CD8-positive, alpha-beta memory T cell (primary cell): ENCODE measurements around the gene ABCA4. TPM values are rescaled to one million over a fixed set of nuclear protein-coding genes. Genes with fewer than 3 reads are reported as not detected.

Experiments used
- CTCF ChIA-PET: fragments of 350-600 bp; sonication (Branson Sonifier 250); formaldehyde crosslinking; loops from one replicate; lab custom pipeline; 2021; ENCODE audit warnings: antibody characterized with exemption; lab: Charles Lee
- POLR2A ChIA-PET: fragments of 350-600 bp; sonication (Branson Sonifier 250); formaldehyde crosslinking; loops from one replicate; lab custom pipeline; 2021; ENCODE audit warnings: antibody characterized with exemption; lab: Charles Lee
- DNase-seq, 5 donors: peaks; one replicate each; pipeline versions ENCODE4 v3.0.0 to v3.0.0-alpha.2; 2020 to 2022; ENCODE audit warnings: mixed read lengths in 1 of 5
- H3K27ac ChIP-seq: one replicate; pipeline ENCODE4 v1.7.0; 2013; ENCODE audit warnings: low read depth, mild to moderate bottlenecking, low read length, moderate library complexity
- H3K27me3 ChIP-seq: 2 replicates; pipeline ENCODE4 v1.7.0; 2013; ENCODE audit warnings: low read length, mild to moderate bottlenecking; ENCODE audit not compliant: insufficient read depth, poor library complexity, severe bottlenecking
- H3K36me3 ChIP-seq: 2 replicates; pipeline ENCODE4 v1.7.0; 2013; ENCODE audit warnings: mild to moderate bottlenecking, low read length, moderate library complexity; ENCODE audit not compliant: insufficient read depth
- H3K4me1 ChIP-seq: 2 replicates; pipeline ENCODE4 v1.7.0; 2013; ENCODE audit warnings: mild to moderate bottlenecking, low read length, moderate library complexity; ENCODE audit not compliant: insufficient read depth
- H3K4me3 ChIP-seq: 2 replicates; pipeline ENCODE4 v1.7.0; 2013; ENCODE audit warnings: mild to moderate bottlenecking, low read length
- H3K9me3 ChIP-seq: 2 replicates; pipeline ENCODE4 v1.7.0; 2013; ENCODE audit warnings: mild to moderate bottlenecking, low read length
- H3K27ac Mint-ChIP-seq, 8 donors: one replicate each; pipeline ENCODE4 v1.8.0; 2020 to 2021; ENCODE audit warnings: mixed read lengths in 8 of 8, mild to moderate bottlenecking in 6 of 8, inconsistent platforms in 3 of 8, moderate library complexity in 3 of 8
- H3K27me3 Mint-ChIP-seq, 2 donors: one replicate each; pipeline ENCODE4 v1.8.0; 2020 to 2021; ENCODE audit warnings: mixed read lengths in 2 of 2, mild to moderate bottlenecking in 1 of 2, moderate library complexity in 1 of 2
- H3K36me3 Mint-ChIP-seq, 3 donors: one replicate each; pipeline ENCODE4 v1.8.0; 2020 to 2021; ENCODE audit warnings: mixed read lengths in 3 of 3, inconsistent platforms in 1 of 3, mild to moderate bottlenecking in 1 of 3
- H3K4me1 Mint-ChIP-seq, 3 donors: one replicate each; pipeline ENCODE4 v1.8.0; 2020 to 2021; ENCODE audit warnings: mixed read lengths in 3 of 3, inconsistent platforms in 1 of 3, mild to moderate bottlenecking in 1 of 3
- H3K4me3 Mint-ChIP-seq, 7 donors: one replicate each; pipeline ENCODE4 v1.8.0; 2020 to 2021; ENCODE audit warnings: mixed read lengths in 7 of 7, mild to moderate bottlenecking in 6 of 7, moderate library complexity in 4 of 7, inconsistent platforms in 2 of 7
- H3K9me3 Mint-ChIP-seq, 5 donors: one replicate each; pipeline ENCODE4 v1.8.0; 2020 to 2022; ENCODE audit warnings: mixed read lengths in 5 of 5, mild to moderate bottlenecking in 3 of 5, moderate library complexity in 2 of 5, inconsistent platforms in 1 of 5
- polyA plus RNA-seq: library from polyadenylated mRNA; unstranded; fragments of 300-500 nt; fragmentation: Illumina TruSeq; gene quantifications from one replicate; pipeline ENCODE4 v1.2.3, GENCODE V29; 2021
- total RNA-seq, 2 experiments: library from RNA; stranded (reverse); gene quantifications; one replicate each; pipeline ENCODE4 v1.2.3, GENCODE V29; 2021

The ABCA4 gene
- total and polyA plus RNA-seq, 3 experiments from 2014 or later, result not detected

DNA sequence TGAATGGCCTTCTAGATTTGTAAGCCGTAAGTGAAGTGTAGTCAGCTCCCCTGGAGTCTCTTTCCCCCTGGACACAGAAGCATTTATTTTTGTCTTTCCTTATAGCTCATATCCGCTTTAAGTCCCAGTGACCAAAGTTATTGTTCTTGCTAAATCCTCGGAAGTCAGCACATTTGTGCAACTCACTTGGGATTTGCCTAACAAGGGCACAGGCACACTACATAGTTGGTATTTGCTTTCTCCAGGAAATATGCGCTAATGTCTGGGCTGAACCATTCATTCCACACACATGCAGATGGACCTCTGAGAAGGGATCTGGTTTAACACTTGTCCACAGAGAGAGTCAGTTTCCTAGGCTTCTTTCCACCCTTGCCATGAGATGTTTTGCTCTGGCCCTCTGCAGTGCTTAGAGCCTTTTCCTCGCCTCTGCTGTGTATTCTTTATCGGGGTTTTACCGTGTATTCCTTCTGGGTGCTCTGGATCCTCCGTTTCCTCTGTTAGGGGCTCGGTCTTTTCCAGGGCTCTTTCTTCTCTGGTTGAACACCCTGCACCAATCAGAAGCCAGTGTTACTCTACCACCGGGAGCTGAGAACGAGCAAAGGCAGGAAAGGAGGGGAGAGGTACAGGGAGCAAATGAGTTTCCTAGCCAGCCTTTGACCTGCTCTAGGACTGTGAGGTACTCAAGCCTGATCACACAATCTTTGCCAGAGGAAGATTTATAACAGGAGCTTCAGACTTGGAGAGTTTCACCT lies 72.4 kb downstream of the ABCA4 start:
- DNase-seq, result no peak
- Mint-ChIP-seq H3K27me3 (peaks cover 13 to 29% of the 10 kb centered on the region in 2 donors), H3K4me3 (no peak overlapping the region), H3K9me3 (no peaks in the 10 kb centered on the region), H3K36me3 (no peaks in the 10 kb centered on the region), H3K27ac (no peak overlapping the region), H3K4me1 (peaks cover 3 to 11% (median 6%) of the 10 kb centered on the region in 3 donors)
- Histone ChIP-seq H3K36me3 (no peaks in the 10 kb centered on the region), H3K4me1 (no peaks in the 10 kb centered on the region), H3K9me3 (no peaks in the 10 kb centered on the region), H3K4me3 (no peak overlapping the region), H3K27me3 (no peaks in the 10 kb centered on the region), H3K27ac (no peak overlapping the region)
- ChIA-PET POLR2A (no interaction called here), CTCF (interaction anchor here (1.2 kb wide), 1 partner anchor 22 kb away, joined by 4 read pairs; no protein-coding TSS in a partner anchor)

DNA sequence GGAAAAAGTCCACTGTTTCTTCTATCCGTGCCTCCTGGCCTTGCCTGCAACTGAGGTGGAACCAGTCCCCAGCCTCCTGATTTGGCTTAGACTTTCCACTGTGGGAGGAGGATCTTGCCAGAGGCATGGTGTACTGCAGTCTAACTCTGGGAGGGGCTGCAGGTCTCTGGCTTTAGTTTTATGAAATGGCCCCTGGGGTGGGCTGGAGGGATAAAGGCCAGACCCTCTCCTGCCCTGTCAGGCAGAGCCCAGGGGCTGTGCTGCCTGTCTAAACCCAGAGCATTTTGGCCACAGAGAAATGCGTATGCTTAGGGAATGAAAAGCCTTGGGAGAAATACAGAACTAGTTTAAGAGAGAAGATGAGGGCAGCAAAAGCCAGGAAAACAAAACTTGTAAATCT lies 73.0 kb downstream of the ABCA4 start:
- ChIA-PET CTCF (interaction anchor here (1.2 kb wide), 1 partner anchor 23 kb away, joined by 4 read pairs; no protein-coding TSS in a partner anchor), POLR2A (no interaction called here)
- Histone ChIP-seq H3K9me3 (no peaks in the 10 kb centered on the region), H3K27me3 (no peaks in the 10 kb centered on the region), H3K4me1 (no peaks in the 10 kb centered on the region), H3K36me3 (no peaks in the 10 kb centered on the region), H3K4me3 (no peak overlapping the region), H3K27ac (no peak overlapping the region)
- DNase-seq, result no peak
- H3K4me3 Mint-ChIP-seq, result no peak overlapping the region
- H3K27ac Mint-ChIP-seq, result no peak overlapping the region
- H3K9me3 Mint-ChIP-seq, result no peaks in the 10 kb centered on the region
- no peaks in the 10 kb centered on the region for H3K36me3 Mint-ChIP-seq
- peaks cover 3 to 11% (median 6%) of the 10 kb centered on the region in 3 donors for H3K4me1 Mint-ChIP-seq
- H3K27me3 Mint-ChIP-seq, result peaks cover 13 to 29% of the 10 kb centered on the region in 2 donors

DNA sequence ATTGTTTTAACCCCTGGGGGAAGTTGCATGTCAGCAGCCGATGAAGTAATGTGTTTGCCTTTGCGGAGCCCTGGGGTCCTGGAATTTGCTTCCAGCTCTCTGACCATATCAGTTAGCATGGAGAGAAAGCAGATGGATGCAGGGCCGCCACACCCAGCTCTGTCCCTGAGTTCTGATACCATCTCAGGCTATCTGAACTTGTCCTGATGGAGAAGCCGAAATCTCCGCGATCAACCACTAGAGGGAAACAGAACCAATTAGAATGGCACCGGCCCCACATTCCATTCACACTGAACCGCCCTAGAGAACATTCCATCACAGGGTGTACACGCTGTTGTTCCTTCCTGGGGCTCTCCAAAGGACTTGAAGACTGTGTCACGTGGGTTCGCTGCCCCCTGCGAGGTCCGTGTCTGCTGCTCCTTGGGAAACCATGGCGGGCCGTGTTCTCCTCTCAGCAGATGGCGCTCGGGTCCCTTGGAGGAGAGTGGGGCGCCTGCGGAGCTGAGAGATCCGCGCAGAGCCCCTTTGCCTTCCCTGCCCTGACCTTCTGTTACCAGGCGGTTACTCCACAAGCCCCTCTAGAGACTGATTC lies 75.4 kb downstream of the ABCA4 start:
- Mint-ChIP-seq H3K27me3 (peaks cover 19 to 37% of the 10 kb centered on the region in 2 donors), H3K4me1 (peaks cover 3 to 11% (median 6%) of the 10 kb centered on the region in 3 donors), H3K27ac (no peak overlapping the region), H3K4me3 (peak overlapping the region in 6 of 7 donors; percentile 9 to 74 (median 59)), H3K36me3 (no peaks in the 10 kb centered on the region), H3K9me3 (no peaks in the 10 kb centered on the region)
- Histone ChIP-seq H3K4me3 (no peak overlapping the region), H3K36me3 (no peaks in the 10 kb centered on the region), H3K27me3 (no peaks in the 10 kb centered on the region), H3K4me1 (no peaks in the 10 kb centered on the region), H3K9me3 (no peaks in the 10 kb centered on the region), H3K27ac (no peak overlapping the region)
- CTCF ChIA-PET, result interaction anchor here (0.8 kb wide), 1 partner anchor 760 kb away, joined by 3 read pairs; no protein-coding TSS in a partner anchor
- peak in 1 of 5 donors; percentile 14 for DNase-seq
- POLR2A ChIA-PET, result no interaction called here

DNA sequence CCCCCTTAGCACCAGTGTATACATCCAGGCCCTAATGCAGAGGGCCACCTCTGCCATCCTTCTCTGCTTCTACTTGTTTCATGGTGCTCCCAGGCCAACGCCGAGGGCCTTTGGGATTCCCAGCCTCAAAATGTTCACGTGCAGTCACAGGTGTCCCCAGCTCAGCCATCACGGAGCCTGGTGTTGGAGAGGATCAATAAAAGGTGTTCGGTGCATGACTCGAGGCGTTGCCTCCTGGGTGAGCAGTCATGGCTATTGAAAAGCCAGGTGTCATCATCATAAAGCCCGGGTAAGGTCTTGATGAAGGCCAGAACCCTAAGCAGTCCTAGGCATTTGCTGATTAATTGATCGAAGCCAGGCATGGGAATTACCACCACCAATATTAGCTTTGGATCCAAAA lies 76.1 kb downstream of the ABCA4 start:
- Histone ChIP-seq H3K9me3 (no peaks in the 10 kb centered on the region), H3K4me1 (no peaks in the 10 kb centered on the region), H3K27me3 (no peaks in the 10 kb centered on the region), H3K27ac (no peak overlapping the region), H3K36me3 (no peaks in the 10 kb centered on the region), H3K4me3 (no peak overlapping the region)
- Mint-ChIP-seq H3K9me3 (no peaks in the 10 kb centered on the region), H3K27ac (no peak overlapping the region), H3K4me1 (peaks cover 3 to 11% (median 6%) of the 10 kb centered on the region in 3 donors), H3K27me3 (peaks cover 22 to 40% of the 10 kb centered on the region in 2 donors), H3K36me3 (no peaks in the 10 kb centered on the region), H3K4me3 (no peak overlapping the region)
- ChIA-PET POLR2A (no interaction called here), CTCF (interaction anchor here (0.8 kb wide), 1 partner anchor 761 kb away, joined by 3 read pairs; no protein-coding TSS in a partner anchor)
- DNase-seq, result no peak

DNA sequence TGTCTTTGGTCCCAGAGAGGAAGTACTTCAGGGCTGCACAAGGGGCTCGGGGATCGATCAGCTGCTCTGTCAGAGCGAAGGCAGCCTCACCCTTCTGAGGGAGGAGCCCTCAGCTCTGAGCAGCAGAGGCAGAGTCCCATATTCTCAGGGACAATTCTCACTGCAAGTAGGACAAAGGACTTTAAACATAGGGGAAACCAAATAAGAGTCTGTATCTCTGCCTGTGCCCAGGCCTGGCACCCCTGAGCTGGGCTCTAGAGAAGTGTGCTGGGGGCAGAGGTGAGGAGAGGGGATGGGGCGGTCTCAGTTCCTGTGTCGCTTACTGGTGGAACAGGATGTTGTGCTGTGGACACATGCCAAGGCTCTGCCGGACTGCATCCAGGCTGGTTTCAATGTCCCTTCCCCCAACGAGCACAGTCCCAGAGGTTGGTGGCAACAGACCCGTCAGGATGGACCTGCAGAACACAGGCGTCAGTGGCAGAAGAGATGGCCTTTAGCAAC lies 76.6 kb downstream of the ABCA4 start:
- Mint-ChIP-seq H3K36me3 (no peaks in the 10 kb centered on the region), H3K4me3 (peak overlapping the region in 1 of 7 donors; percentile 2), H3K27ac (peak overlapping the region in 2 of 8 donors; percentile 21 to 61), H3K9me3 (no peaks in the 10 kb centered on the region), H3K4me1 (peaks cover 3 to 11% (median 6%) of the 10 kb centered on the region in 3 donors), H3K27me3 (peaks cover 20 to 44% of the 10 kb centered on the region in 2 donors)
- Histone ChIP-seq H3K4me3 (no peak overlapping the region), H3K9me3 (no peaks in the 10 kb centered on the region), H3K4me1 (no peaks in the 10 kb centered on the region), H3K27me3 (no peaks in the 10 kb centered on the region), H3K27ac (no peak overlapping the region), H3K36me3 (no peaks in the 10 kb centered on the region)
- DNase-seq, result no peak
- ChIA-PET CTCF (no interaction called here), POLR2A (no interaction called here)

DNA sequence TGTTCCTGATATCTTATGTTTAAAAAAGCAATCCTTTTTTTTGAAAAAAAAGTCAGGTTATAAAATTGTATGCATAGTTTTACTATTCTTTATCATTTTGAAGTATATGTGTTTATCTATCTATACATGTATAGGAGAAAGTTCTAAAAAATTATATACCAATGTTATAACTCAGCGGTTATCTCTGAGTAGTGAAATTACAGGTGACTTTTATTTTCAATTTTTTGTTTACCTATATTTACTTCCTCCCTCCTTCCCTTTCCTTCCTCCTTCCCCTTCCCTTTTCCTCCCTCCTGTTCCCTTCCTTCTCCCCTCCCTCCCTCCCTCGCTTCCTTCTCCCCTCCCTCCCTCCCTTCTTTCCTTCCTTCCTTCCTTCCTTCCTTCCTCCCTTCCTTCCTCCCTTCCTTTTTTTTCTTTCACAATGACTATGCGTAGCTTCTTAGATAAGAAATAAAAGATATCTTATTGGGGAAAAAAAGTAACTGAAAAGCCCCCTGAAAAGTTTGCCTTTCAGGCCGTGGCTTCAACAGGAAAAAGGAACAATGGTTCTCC lies 77.1 kb downstream of the ABCA4 start:
- Histone ChIP-seq H3K4me1 (no peaks in the 10 kb centered on the region), H3K4me3 (no peak overlapping the region), H3K27me3 (no peaks in the 10 kb centered on the region), H3K36me3 (no peaks in the 10 kb centered on the region), H3K27ac (no peak overlapping the region), H3K9me3 (no peaks in the 10 kb centered on the region)
- Mint-ChIP-seq H3K4me3 (no peak overlapping the region), H3K9me3 (no peaks in the 10 kb centered on the region), H3K36me3 (no peaks in the 10 kb centered on the region), H3K27ac (peak overlapping the region in 2 of 8 donors; percentile 21 to 61), H3K27me3 (peaks cover 20 to 48% of the 10 kb centered on the region in 2 donors), H3K4me1 (peaks cover 3 to 11% (median 6%) of the 10 kb centered on the region in 3 donors)
- DNase-seq, result no peak
- ChIA-PET CTCF (no interaction called here), POLR2A (no interaction called here)

DNA sequence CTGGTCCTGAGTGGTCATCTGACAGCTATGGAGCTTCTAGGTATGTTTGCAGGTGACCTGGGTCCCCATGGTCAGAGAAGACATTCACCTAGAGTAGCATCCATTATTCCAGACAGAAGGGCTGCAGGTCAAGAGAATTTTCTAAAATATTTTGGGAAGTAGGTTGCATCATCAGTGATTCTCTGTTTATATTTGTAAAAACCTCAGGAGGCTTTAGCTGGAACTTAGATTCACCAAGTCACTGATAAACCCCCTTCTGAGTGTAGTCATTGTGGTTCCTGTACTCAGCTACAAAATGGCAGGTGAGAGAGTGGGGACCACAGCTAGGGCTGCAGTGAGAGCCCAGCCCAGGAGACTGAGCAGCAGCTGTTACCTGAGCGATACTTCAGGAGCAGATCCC lies 78.6 kb downstream of the ABCA4 start:
- Histone ChIP-seq H3K27me3 (peaks cover 5% of the 10 kb centered on the region), H3K4me3 (no peak overlapping the region), H3K9me3 (no peaks in the 10 kb centered on the region), H3K27ac (no peak overlapping the region), H3K36me3 (no peaks in the 10 kb centered on the region), H3K4me1 (no peaks in the 10 kb centered on the region)
- no peak overlapping the region for H3K27ac Mint-ChIP-seq
- H3K4me1 Mint-ChIP-seq, result peaks cover 3 to 11% (median 6%) of the 10 kb centered on the region in 3 donors
- POLR2A ChIA-PET, result no interaction called here
- peaks cover 21 to 61% of the 10 kb centered on the region in 2 donors for H3K27me3 Mint-ChIP-seq
- CTCF ChIA-PET, result interaction anchor here (0.7 kb wide), 1 partner anchor 17 kb away, joined by 3 read pairs; no protein-coding TSS in a partner anchor
- DNase-seq, result no peak
- H3K9me3 Mint-ChIP-seq, result no peaks in the 10 kb centered on the region
- no peaks in the 10 kb centered on the region for H3K36me3 Mint-ChIP-seq
- H3K4me3 Mint-ChIP-seq, result no peak overlapping the region
